Measurements from ENCODE around the gene OARD1.
"Not testable (repeated sequence)": the region's sequence is repeated elsewhere in the genome, so short reads cannot be mapped to it uniquely, and the experiment has no call there.

OARD1 gene

GRCh38 chr6:41028561-41029412, 43.4 kb downstream of the OARD1 start:
- DNase-seq: no peak

DNA sequence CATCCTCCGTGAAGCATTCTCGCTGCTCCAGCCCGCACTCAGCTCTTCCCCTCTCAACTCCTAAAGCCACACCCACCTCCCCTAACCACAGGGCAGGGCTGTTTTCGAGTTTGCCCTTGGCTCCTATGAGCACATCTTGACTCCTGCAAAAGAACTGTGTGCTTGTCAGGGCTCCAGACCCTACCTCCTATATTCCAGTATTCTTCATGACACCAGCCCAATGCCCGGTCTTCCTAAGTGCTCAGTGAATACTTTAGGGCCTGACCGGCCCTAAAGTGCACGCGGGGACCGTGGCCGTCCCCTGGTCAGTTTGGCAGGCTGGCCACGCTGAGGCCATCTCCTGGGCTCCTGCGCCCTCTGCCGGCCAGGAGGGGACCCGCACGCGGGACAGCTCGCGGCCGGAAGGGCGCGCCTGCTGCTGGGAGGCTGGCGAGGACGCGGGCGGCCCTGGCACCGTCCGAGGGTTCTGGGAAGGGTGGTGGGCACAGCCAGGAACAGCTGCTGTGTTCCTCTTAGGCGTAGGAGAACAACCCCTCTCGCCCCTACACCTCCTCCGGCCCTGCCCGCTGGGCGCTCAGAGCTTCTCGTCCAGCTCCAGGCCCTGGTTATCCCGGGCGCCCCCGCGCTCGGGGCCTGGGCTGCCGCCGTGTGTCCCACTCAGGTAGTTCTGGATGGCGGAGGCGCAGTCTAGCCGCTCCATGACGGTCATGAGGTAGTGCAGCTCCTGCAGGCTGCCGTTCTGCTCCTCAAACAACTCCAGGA, 44.2 kb downstream of the OARD1 start:
- DNase-seq: peak in 49 of 56 donors; percentile 9 to 81 (median 48)

DNA sequence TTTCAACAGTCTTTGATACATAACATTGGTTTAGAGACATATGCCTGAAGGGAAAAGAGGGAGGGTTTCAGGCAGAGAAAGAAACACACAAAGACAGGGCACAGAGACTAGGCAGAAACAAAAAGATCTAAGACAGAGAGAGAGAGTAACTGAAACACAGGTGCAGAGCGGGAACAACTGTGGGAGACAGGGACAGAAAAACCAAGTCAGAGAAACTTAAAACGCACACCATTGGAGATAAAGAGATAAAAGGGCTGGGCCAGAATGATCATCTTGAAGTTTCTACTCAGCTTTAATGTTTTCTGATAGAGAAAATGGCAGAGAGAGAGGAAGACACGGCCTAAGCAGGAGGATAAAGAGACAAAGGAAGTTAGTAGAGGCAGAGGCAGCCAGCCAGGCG, 44.9 kb downstream of the OARD1 start:
- no peak for DNase-seq

DNA sequence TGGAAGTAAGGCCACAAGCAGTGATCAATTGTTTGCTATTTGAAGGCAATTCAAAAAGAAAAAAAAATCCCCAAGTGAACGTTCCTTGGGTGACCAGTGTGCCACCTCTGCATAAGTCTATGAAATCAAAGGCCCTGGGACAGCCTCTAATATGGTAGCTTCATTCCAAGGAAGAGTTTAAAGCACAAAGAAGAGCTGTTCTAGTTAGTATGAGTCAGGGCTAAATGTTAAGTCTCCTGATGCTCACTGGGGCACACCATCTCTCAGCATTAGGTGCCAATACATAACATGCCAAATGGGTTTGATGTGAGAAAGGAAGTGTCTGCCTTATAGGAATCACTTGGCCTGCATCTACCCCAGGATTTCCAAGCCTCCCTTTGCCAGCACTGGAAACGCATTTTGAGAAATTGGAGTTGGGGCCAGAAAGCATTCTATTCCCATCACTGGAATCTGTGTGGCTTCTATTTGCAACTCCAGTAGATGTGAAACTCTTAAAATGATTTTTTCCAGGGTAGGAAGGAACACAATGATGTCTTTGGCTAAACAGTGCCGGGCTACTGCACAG, 46.1 kb downstream of the OARD1 start:
- DNase-seq: no peak

GRCh38 chr6:41023114-41023513, 49.0 kb downstream of the OARD1 start:
- DNase-seq: no peak

DNA sequence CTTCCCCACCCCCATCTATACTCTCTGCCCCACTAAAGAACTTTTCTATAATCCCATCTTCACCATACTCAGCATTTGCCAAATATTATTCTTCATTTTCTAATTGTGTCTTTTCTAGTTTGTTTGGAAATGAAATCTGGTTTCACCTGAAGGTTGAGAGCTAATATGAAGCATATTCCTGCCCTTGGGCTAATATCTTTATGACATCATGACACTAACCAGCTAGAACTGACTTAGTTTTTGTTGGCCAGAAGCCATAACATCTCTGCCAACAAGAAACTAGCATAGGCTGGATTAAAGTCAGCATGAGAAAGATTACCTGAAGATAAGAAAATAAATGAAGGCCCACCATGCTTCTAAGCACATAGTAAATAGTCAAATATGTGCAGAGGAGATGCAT, 49.9 kb downstream of the OARD1 start:
- DNase-seq: no peak

- DNase-seq: peak in 20 of 56 donors; percentile 5 to 60 (median 26)
Observed at GRCh38 chr6:41021832-41022231, 50.3 kb downstream of the OARD1 start.

GRCh38 chr6:41017663-41018062, 54.5 kb downstream of the OARD1 start:
- DNase-seq: no peak

DNA sequence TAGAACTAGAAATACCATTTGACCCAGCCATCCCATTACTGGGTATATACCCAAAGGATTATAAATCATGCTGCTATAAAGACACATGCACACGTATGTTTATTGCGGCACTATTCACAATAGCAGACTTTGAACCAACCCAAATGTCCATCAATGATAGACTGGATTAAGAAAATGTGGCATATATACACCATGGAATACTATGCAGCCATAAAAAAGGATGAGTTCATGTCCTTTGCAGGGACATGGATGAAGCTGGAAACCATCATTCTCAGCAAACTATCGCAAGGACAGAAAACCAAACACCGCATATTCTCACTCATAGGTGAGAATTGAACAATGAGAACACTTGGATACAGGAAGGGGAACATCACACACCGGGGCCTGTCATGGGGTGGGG, 56.3 kb downstream of the OARD1 start:
- DNase-seq: not testable (repeated sequence)

GRCh38 chr6:41014780-41015179, 57.4 kb downstream of the OARD1 start:
- no peak for DNase-seq

Data from amygdala (tissue), 56 donors.